ENCODE data around the gene TEAD1.

TEAD1 gene

DNA sequence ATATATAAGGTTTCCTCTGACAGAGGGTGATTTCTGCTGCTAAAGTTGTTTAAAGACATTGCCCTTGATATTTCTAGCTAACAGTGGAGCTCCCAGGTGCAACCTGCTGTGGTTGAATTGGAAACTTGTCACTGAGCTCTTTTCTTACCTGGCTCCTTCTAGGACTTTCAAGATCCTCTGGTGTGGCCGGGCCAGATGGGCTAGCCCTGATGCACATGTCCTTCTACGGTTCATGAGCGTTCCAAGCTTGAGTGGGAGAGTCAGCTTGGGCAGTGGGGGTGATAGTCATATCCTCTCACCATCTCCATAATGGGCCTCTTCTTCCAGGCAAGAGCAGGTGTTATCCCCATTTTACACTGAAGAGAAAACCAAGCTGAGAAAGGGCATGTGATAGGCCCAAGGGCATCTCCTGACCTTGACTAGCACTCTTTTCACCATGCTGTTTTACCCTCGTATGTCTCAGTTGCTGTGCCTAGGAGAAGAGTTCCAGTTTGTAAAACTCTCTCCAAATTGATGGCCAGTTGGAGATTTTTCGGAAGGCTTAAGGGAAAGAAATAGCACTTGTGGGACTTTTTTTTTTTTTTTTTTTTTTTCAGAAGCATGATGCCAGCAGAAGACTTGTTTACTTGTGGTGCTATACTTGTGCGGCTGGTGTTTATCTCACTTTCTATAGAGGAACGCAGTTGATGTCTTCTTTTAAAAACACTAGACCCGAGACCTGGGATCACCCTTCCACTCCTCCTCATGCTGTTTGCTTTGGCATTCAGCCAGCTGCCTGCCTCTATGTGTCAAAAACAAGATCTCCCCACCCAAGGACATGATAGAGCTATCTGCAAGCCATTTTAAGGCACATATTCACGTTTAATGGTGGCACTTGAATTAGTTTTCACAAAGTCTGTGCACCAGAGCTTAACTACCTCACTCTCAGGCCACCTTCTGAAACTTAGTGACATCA lies 32.6 kb downstream of the TEAD1 start:
- DNase-seq (ENCODE audit: low spot score) = no peak
- Histone ChIP-seq H3K4me1 (ENCODE audit: insufficient read depth, poor library complexity, severe bottlenecking) (peaks cover 42% of the 10 kb centered on the region), H3K27ac (ENCODE audit: poor library complexity, severe bottlenecking) (no peak overlapping the region), H3K9me3 (ENCODE audit: severe bottlenecking) (no peaks in the 10 kb centered on the region), H3K4me3 (ENCODE audit: severe bottlenecking) (no peak overlapping the region), H3K36me3 (ENCODE audit: low read depth) (peaks cover 10% of the 10 kb centered on the region; the same call in 1 of the 2 replicates), H3K27me3 (ENCODE audit: insufficient read depth, poor library complexity, severe bottlenecking) (no peaks in the 10 kb centered on the region)
- no peak for ATAC-seq (ENCODE audit: low read depth)
- TF ChIP-seq, protein P1, sequence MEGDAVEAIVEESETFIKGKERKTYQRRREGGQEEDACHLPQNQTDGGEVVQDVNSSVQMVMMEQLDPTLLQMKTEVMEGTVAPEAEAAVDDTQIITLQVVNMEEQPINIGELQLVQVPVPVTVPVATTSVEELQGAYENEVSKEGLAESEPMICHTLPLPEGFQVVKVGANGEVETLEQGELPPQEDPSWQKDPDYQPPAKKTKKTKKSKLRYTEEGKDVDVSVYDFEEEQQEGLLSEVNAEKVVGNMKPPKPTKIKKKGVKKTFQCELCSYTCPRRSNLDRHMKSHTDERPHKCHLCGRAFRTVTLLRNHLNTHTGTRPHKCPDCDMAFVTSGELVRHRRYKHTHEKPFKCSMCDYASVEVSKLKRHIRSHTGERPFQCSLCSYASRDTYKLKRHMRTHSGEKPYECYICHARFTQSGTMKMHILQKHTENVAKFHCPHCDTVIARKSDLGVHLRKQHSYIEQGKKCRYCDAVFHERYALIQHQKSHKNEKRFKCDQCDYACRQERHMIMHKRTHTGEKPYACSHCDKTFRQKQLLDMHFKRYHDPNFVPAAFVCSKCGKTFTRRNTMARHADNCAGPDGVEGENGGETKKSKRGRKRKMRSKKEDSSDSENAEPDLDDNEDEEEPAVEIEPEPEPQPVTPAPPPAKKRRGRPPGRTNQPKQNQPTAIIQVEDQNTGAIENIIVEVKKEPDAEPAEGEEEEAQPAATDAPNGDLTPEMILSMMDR (IDR thresholded peaks at IDR 0.05; ENCODE audit: poor library complexity, severe bottlenecking) = no peak

DNA sequence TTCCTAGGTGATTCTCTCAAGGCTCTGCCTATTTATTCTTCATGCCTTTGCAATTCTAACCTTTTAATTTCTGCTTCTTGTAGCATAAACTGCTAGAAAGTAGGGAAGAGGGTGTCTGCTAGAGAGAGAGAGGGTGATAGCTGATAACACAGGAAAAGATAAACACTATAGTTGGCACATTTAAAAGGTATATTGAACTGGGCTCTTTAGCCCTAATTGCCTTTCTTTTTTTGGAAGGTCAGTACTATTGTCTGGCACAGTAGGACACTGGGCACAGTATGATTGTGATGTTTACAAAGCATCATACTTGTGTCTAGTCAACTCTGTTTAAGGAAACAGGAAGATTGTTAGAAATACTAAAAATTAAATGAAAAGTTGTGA lies 33.3 kb downstream of the TEAD1 start:
- peaks cover 42% of the 10 kb centered on the region for H3K4me1 ChIP-seq (ENCODE audit: insufficient read depth, poor library complexity, severe bottlenecking)
- no peak for DNase-seq (ENCODE audit: low spot score)
- no peaks in the 10 kb centered on the region for H3K27me3 ChIP-seq (ENCODE audit: insufficient read depth, poor library complexity, severe bottlenecking)

DNA sequence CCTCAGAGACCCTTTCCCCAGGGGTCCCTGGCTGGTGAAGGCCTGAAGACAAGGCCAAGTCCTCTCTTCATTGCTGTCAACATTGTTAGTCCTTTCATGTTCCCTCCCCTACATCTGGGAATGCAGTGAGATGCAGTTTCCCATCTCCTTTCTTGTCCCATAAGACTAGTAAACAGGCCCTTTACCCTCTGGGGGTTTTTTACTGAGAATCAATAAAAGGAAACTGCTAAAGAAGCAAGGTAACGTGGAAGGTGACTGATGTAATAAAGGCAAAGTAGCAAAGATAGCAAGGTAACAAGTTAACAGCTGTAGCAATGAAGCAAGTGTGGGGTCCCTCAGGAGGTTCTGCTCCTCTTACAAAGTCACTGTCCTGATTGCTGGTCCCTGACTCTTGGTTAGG lies 37.3 kb downstream of the TEAD1 start:
- H3K4me1 ChIP-seq (ENCODE audit: insufficient read depth, poor library complexity, severe bottlenecking) = peaks cover 9% of the 10 kb centered on the region
- DNase-seq (ENCODE audit: low spot score) (no peak), ATAC-seq (ENCODE audit: low read depth) (no peak)

More for the DNA sequence above, 33.3 kb downstream of the TEAD1 start:
- ATAC-seq (ENCODE audit: low read depth) = no peak
- Histone ChIP-seq H3K27ac (ENCODE audit: poor library complexity, severe bottlenecking) (no peak overlapping the region), H3K9me3 (ENCODE audit: severe bottlenecking) (no peaks in the 10 kb centered on the region), H3K4me3 (ENCODE audit: severe bottlenecking) (no peak overlapping the region), H3K36me3 (ENCODE audit: low read depth) (peaks cover 10% of the 10 kb centered on the region; the same call in 1 of the 2 replicates)
- TF ChIP-seq, protein P1 (IDR thresholded peaks at IDR 0.05; ENCODE audit: poor library complexity, severe bottlenecking) = no peak

DNA sequence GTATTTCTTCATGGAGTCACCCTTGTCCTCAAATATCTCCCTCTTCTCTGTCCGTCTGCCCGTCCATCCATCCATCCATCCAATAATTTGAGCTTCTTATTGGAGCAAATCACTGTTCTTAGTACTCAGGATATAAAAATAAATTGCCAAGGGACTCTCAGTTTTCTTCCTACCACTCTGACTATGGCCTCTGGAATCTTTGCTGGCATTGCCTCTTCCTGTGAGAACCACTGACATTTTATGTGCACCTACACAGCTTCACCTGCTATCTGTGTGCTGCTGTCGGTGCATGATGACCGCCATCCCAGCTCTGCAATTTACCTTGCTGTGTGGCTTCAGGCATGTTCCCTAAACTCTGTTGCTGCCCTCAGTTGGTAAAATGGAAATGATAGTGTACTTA lies 37.9 kb downstream of the TEAD1 start:
- Histone ChIP-seq H3K27ac (ENCODE audit: poor library complexity, severe bottlenecking) (no peak overlapping the region), H3K27me3 (ENCODE audit: insufficient read depth, poor library complexity, severe bottlenecking) (no peaks in the 10 kb centered on the region), H3K4me3 (ENCODE audit: severe bottlenecking) (no peak overlapping the region), H3K4me1 (ENCODE audit: insufficient read depth, poor library complexity, severe bottlenecking) (peaks cover 5% of the 10 kb centered on the region), H3K9me3 (ENCODE audit: severe bottlenecking) (no peaks in the 10 kb centered on the region), H3K36me3 (ENCODE audit: low read depth) (peaks cover 4% of the 10 kb centered on the region)
- ATAC-seq (ENCODE audit: low read depth) (0 out of 3 replicates have a peak, but pooled peaks have one; percentile 14), DNase-seq (ENCODE audit: low spot score) (no peak)
- TF ChIP-seq, protein P1 (IDR thresholded peaks at IDR 0.05; ENCODE audit: poor library complexity, severe bottlenecking) = no peak

More for the DNA sequence above, 37.3 kb downstream of the TEAD1 start:
- Histone ChIP-seq H3K36me3 (ENCODE audit: low read depth) (peaks cover 7% of the 10 kb centered on the region), H3K27me3 (ENCODE audit: insufficient read depth, poor library complexity, severe bottlenecking) (no peaks in the 10 kb centered on the region), H3K4me3 (ENCODE audit: severe bottlenecking) (no peak overlapping the region), H3K9me3 (ENCODE audit: severe bottlenecking) (no peaks in the 10 kb centered on the region), H3K27ac (ENCODE audit: poor library complexity, severe bottlenecking) (no peak overlapping the region)
- TF ChIP-seq, protein P1 (IDR thresholded peaks at IDR 0.05; ENCODE audit: poor library complexity, severe bottlenecking) = no peak

DNA sequence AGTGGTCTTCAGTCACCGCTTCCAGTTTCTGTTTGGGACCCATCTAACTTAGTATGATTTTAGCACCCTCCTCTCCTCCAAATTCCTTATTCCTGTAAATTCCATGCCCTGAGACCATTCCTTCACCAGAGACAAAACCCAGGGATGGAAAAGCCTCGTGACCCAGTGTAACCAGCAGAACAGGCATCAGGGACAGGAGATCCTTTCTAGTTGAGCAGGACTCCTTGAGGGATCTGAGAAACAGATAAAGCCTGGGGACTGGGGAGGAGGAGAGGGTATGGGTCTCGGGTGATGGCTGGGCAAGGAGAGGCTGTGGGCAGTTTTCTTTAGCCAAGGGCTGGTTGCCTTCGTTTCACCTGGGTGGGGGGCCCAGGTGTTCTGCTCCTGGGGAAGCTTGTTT lies 40.9 kb downstream of the TEAD1 start:
- Histone ChIP-seq H3K9me3 (ENCODE audit: severe bottlenecking) (no peaks in the 10 kb centered on the region), H3K27me3 (ENCODE audit: insufficient read depth, poor library complexity, severe bottlenecking) (no peaks in the 10 kb centered on the region), H3K36me3 (ENCODE audit: low read depth) (peaks cover 4% of the 10 kb centered on the region), H3K4me1 (ENCODE audit: insufficient read depth, poor library complexity, severe bottlenecking) (no peaks in the 10 kb centered on the region), H3K27ac (ENCODE audit: poor library complexity, severe bottlenecking) (no peak overlapping the region), H3K4me3 (ENCODE audit: severe bottlenecking) (no peak overlapping the region)
- TF ChIP-seq, protein P1 (IDR thresholded peaks at IDR 0.05; ENCODE audit: poor library complexity, severe bottlenecking) = no peak
- no peak for DNase-seq (ENCODE audit: low spot score)
- ATAC-seq (ENCODE audit: low read depth) = no peak
